Measurements from ENCODE around the gene PDE4B.

GRCh38 chr1:66313429-66313828 lies 520.7 kb downstream of the PDE4B start:
- TF ChIP-seq CTCF (IDR thresholded peaks at IDR 0.05 in 2 of 3, conservative IDR thresholded peaks at IDR 0.05 in 1 of 3; ENCODE audit: insufficient read depth in 2 of 3, low read depth in 1 of 3, low read length in 3 of 3), result no peak
- TF ChIP-seq, protein P1, sequence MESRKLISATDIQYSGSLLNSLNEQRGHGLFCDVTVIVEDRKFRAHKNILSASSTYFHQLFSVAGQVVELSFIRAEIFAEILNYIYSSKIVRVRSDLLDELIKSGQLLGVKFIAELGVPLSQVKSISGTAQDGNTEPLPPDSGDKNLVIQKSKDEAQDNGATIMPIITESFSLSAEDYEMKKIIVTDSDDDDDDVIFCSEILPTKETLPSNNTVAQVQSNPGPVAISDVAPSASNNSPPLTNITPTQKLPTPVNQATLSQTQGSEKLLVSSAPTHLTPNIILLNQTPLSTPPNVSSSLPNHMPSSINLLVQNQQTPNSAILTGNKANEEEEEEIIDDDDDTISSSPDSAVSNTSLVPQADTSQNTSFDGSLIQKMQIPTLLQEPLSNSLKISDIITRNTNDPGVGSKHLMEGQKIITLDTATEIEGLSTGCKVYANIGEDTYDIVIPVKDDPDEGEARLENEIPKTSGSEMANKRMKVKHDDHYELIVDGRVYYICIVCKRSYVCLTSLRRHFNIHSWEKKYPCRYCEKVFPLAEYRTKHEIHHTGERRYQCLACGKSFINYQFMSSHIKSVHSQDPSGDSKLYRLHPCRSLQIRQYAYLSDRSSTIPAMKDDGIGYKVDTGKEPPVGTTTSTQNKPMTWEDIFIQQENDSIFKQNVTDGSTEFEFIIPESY (CRISPR knock-in tag; IDR thresholded peaks at IDR 0.05), result no peak
